Measurements from ENCODE around the gene ME2.
"Not testable (repeated sequence)": the region's sequence is repeated elsewhere in the genome, so short reads cannot be mapped to it uniquely, and the experiment has no call there.

ME2 gene

GRCh38 chr18:50969448-50969847 is 90.5 kb downstream of the ME2 start:
- DNase-seq (ENCODE audit: extremely low read depth, low read depth), result no peak
- TF ChIP-seq CTCF (IDR thresholded peaks at IDR 0.05; ENCODE audit: low read depth, low read length, missing control alignments), result no peak
- H3K4me3 ChIP-seq (replicated peaks; ENCODE audit: low read depth, low read length), result peak overlapping the region; percentile 65; the same call in 1 of the 2 replicates

- no peak for DNase-seq (ENCODE audit: extremely low read depth, low read depth)
- H3K4me3 ChIP-seq (replicated peaks; ENCODE audit: low read depth, low read length), result no peak overlapping the region
- TF ChIP-seq CTCF (IDR thresholded peaks at IDR 0.05; ENCODE audit: low read depth, low read length, missing control alignments), result no peak
Measured at GRCh38 chr18:50970006-50970405, 91.1 kb downstream of the ME2 start.

GRCh38 chr18:50972404-50972803 is 93.5 kb downstream of the ME2 start:
- H3K4me3 ChIP-seq (replicated peaks; ENCODE audit: low read depth, low read length); DNase-seq (ENCODE audit: extremely low read depth, low read depth): not testable (repeated sequence)

- no peak for TF ChIP-seq CTCF (IDR thresholded peaks at IDR 0.05; ENCODE audit: low read depth, low read length, missing control alignments)
- no peak for DNase-seq (ENCODE audit: extremely low read depth, low read depth)
Measured at GRCh38 chr18:50973367-50974126, 94.6 kb downstream of the ME2 start.

DNA sequence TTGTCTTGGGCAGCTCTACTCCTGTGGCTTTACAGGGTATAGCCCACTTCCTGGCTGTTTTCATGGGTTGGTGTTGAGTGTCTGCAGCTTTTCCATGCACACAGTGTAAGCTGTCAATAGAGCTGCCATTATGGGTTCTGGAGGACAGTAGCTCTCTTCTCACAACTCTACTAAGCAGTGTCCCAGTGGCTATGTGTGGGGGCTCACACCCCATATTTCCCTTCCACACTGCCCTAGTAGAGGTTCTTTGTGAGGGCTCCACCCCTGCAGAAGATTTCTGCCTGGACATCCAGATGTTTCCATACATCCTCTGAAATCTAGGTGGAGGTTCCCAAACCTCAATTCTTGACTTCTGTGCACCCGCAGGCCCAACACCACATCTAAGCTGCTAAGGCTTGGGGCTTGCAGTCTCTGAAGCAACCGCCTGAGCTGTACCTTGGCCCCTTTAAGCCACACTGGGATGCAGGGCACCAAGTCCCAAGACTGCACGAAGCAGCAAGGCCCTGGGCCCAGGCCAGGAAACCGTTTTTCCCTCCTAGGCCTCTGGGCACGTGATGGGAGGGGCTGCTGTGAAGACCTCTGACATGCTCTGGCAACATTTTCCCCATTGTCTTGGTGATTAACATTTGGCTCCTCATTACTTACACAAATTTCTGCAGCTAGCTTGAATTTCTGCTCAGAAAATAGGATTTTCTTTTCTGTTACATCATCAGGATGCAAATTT is 98.3 kb downstream of the ME2 start:
- no peak for DNase-seq (ENCODE audit: extremely low read depth, low read depth)
- H3K4me3 ChIP-seq (replicated peaks; ENCODE audit: low read depth, low read length), result no peak overlapping the region
- no peak for TF ChIP-seq CTCF (IDR thresholded peaks at IDR 0.05; ENCODE audit: low read depth, low read length, missing control alignments)

More at GRCh38 chr18:50973367-50974126, 94.6 kb downstream of the ME2 start:
- H3K4me3 ChIP-seq (replicated peaks; ENCODE audit: low read depth, low read length), result no peak overlapping the region

DNA sequence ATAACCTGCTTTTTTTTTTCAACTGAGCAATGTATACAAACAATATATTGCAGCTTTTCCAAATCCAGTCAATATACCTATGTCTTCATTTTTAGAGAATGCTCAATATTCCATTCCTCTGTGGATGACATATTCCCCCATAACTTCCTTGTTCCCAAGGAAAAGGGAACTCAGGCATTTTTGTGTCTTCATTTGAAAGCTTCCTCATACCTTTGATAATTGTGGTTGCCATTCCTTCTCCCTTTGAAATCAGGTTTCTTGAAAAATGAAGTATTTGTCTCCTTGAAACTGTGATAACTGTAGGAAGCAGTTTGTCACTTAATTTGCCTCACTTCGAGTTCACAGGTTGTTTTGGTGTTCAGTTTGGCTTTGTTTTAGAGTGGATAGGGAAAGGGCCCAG is 102.5 kb downstream of the ME2 start:
- H3K4me3 ChIP-seq (replicated peaks; ENCODE audit: low read depth, low read length), result no peak overlapping the region
- DNase-seq (ENCODE audit: extremely low read depth, low read depth), result no peak
- TF ChIP-seq CTCF (IDR thresholded peaks at IDR 0.05; ENCODE audit: low read depth, low read length, missing control alignments), result no peak

DNA sequence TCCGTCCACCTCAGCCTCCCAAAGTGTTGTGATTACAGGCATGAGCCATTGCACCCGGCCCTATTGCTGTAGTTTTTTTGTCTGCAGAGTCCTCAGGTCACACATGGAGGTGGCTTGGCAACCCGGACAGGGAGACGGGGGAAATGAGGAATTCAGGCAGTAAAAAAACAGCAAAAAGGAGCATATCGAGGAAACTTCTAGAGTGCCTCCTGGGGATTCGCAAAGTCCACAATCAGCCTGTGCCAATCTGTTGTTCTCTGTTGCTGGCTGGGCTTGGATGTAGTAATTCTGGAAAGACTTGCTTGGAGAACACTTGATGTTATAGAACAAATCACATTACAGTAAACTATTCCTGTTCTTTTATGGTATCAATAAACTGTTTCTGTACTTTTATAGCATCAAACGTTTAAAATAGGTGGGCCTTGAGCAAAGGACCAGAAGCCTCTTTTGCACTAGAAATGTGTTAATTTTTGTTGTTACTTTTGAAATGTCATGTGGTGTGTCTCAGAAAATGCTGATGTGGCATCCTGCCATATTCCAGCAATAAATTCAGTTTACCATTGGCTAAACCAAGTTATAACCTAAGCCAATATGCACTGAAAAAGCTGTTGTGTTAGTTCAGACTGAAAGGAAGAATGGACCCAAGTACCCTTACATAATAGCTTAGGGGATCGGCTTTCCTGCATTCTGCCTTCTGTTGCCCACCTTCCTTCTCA is 103.3 kb downstream of the ME2 start:
- H3K4me3 ChIP-seq (replicated peaks; ENCODE audit: low read depth, low read length), result no peak overlapping the region
- TF ChIP-seq CTCF (IDR thresholded peaks at IDR 0.05; ENCODE audit: low read depth, low read length, missing control alignments), result no peak
- no peak for DNase-seq (ENCODE audit: extremely low read depth, low read depth)
